OCI-LY1 (cell line): ENCODE data around the gene CHRM4.

ENCODE experiments used
- H2AFZ ChIP-seq: fragments of 200-600 bp; sonication (generic), shearing (Covaris generic); 2 replicates; pipeline ENCODE4 v1.6.0; 2014; ENCODE audit warnings: antibody characterized with exemption, mild to moderate bottlenecking, low read length
- H3F3A ChIP-seq: fragments of 200-600 bp; sonication (generic), shearing (Covaris generic); 2 replicates; pipeline ENCODE4 v1.6.0; 2014; ENCODE audit warnings: mild to moderate bottlenecking, antibody characterized with exemption, low read length, moderate library complexity; ENCODE audit not compliant: insufficient read depth
- H3K27ac ChIP-seq: fragments of 200-600 bp; sonication (generic); 2 replicates; pipeline ENCODE4 v1.5.1; 2014; ENCODE audit warnings: low read length, mixed run types, mild to moderate bottlenecking, low read depth; ENCODE audit not compliant: poor library complexity, severe bottlenecking
- H3K27me3 ChIP-seq: fragments of 200-600 bp; sonication (generic); 2 replicates; pipeline ENCODE4 v1.6.0; 2014; ENCODE audit warnings: antibody characterized with exemption, mild to moderate bottlenecking, low read length, moderate library complexity; ENCODE audit not compliant: insufficient read depth
- H3K36me3 ChIP-seq: fragments of 200-600 bp; sonication (generic); 2 replicates; pipeline ENCODE4 v1.6.1; 2014; ENCODE audit warnings: mild to moderate bottlenecking, antibody characterized with exemption, low read length, moderate library complexity, mixed read lengths; ENCODE audit not compliant: insufficient read depth
- H3K4me1 ChIP-seq: fragments of 200-600 bp; sonication (generic); 2 replicates; pipeline ENCODE4 v1.5.1; 2014; ENCODE audit warnings: mild to moderate bottlenecking, low read length, moderate library complexity; ENCODE audit not compliant: insufficient read depth, severe bottlenecking
- H3K4me2 ChIP-seq: fragments of 200-600 bp; sonication (generic), shearing (Covaris generic); 2 replicates; pipeline ENCODE4 v1.6.1; 2014; ENCODE audit warnings: low read length
- H3K4me3 ChIP-seq: fragments of 200-600 bp; sonication (generic); 2 replicates; pipeline ENCODE4 v1.5.1; 2014; ENCODE audit warnings: low read length, low read depth, mild to moderate bottlenecking, mixed read lengths; ENCODE audit not compliant: poor library complexity, severe bottlenecking
- H3K79me2 ChIP-seq: fragments of 200-600 bp; shearing (Covaris generic); 2 replicates; pipeline ENCODE4 v1.6.1; 2016; ENCODE audit warnings: mixed run types, low read length, mixed read lengths; ENCODE audit not compliant: insufficient read depth
- H3K9ac ChIP-seq: fragments of 200-600 bp; sonication (generic), shearing (Covaris generic); 2 replicates; pipeline ENCODE4 v1.6.1; 2014; ENCODE audit warnings: mild to moderate bottlenecking, low read length, mixed read lengths
- H3K9me2 ChIP-seq: fragments of 200-600 bp; sonication (generic), shearing (Covaris generic); 2 replicates; pipeline ENCODE4 v1.6.1; 2014; ENCODE audit warnings: low read depth, mild to moderate bottlenecking, low read length, mixed read lengths
- H3K9me3 ChIP-seq: fragments of 200-600 bp; shearing (Covaris generic); 2 replicates; pipeline ENCODE4 v1.6.1; 2014; ENCODE audit warnings: low read length, mixed read lengths
- H4K20me1 ChIP-seq: fragments of 200-600 bp; sonication (generic), shearing (Covaris generic); 2 replicates; pipeline ENCODE4 v1.6.0; 2016; ENCODE audit warnings: mild to moderate bottlenecking, low read length; ENCODE audit not compliant: insufficient read depth
- CTCF ChIP-seq: fragments of 200-600 bp; sonication (generic), shearing (Covaris generic); IDR thresholded peaks from 2 replicates; pipeline ENCODE4 v1.5.1; 2017; ENCODE audit warnings: mild to moderate bottlenecking, antibody characterized with exemption, low read length, moderate library complexity, mixed read lengths
- EZH2 ChIP-seq: fragments of 200-600 bp; sonication (generic), shearing (Covaris generic); IDR thresholded peaks from 2 replicates; pipeline ENCODE4 v1.8.0; 2017; ENCODE audit warnings: borderline replicate concordance, mixed run types, mild to moderate bottlenecking, antibody characterized with exemption, low read length, moderate library complexity, mixed read lengths

CHRM4 gene

GRCh38 chr11:46348566-46349401, 42.8 kb downstream of the CHRM4 start:
- Histone ChIP-seq H4K20me1 (no peaks in the 10 kb centered on the region), H2AFZ (no peak overlapping the region), H3K4me2 (peak overlapping the region; percentile 94), H3K4me3 (peak overlapping the region; percentile 91), H3K4me1 (peaks cover 57% of the 10 kb centered on the region), H3K9me3 (no peaks in the 10 kb centered on the region), H3K27me3 (peaks cover 6% of the 10 kb centered on the region), H3K36me3 (no peaks in the 10 kb centered on the region), H3K27ac (peak overlapping the region; percentile 68), H3K79me2 (no peaks in the 10 kb centered on the region), H3K9me2 (no peaks in the 10 kb centered on the region), H3K9ac (peak overlapping the region; percentile 92), H3F3A (no peaks in the 10 kb centered on the region)
- TF ChIP-seq EZH2 (no peak), CTCF (no peak)

- TF ChIP-seq CTCF (no peak), EZH2 (no peak)
- Histone ChIP-seq H3K4me2 (peak overlapping the region; percentile 94), H4K20me1 (no peaks in the 10 kb centered on the region), H2AFZ (no peak overlapping the region), H3K27me3 (peaks cover 6% of the 10 kb centered on the region), H3K4me1 (peaks cover 54% of the 10 kb centered on the region), H3F3A (no peaks in the 10 kb centered on the region), H3K36me3 (no peaks in the 10 kb centered on the region), H3K9ac (peak overlapping the region; percentile 92), H3K27ac (peak overlapping the region; percentile 68), H3K9me3 (no peaks in the 10 kb centered on the region), H3K4me3 (peak overlapping the region; percentile 91), H3K79me2 (no peaks in the 10 kb centered on the region), H3K9me2 (no peaks in the 10 kb centered on the region)
Observed at GRCh38 chr11:46347637-46348311, 43.8 kb downstream of the CHRM4 start.

- Histone ChIP-seq H4K20me1 (no peaks in the 10 kb centered on the region), H3K4me3 (peak within 1 kb of the TSS; percentile 91), H3K4me2 (peak within 1 kb of the TSS; percentile 94), H3K79me2 (no peaks in the 10 kb centered on the region), H3K9ac (peak within 1 kb of the TSS; percentile 92), H3K27ac (peak within 1 kb of the TSS; percentile 68), H3K27me3 (peaks cover 6% of the 10 kb centered on the region), H3K9me2 (no peaks in the 10 kb centered on the region), H3K9me3 (no peaks in the 10 kb centered on the region), H3K4me1 (peaks cover 47% of the 10 kb centered on the region), H2AFZ (no peak within 1 kb of the TSS), H3F3A (no peaks in the 10 kb centered on the region), H3K36me3 (no peaks in the 10 kb centered on the region)
- no peak for TF ChIP-seq EZH2
- TF ChIP-seq CTCF = peak; percentile 43
Observed at GRCh38 chr11:46346886-46347636, 44.5 kb downstream of the CHRM4 start, which contains the start of gene DGKZ. Gene DGKZ (plus strand): TSS chr11:46347463. CDS start chr11:46347660, 197 bp downstream.
